ENCODE measurements around the gene SCP2.

- TF ChIP-seq CTCF (IDR thresholded peaks at IDR 0.05) (no peak), POLR2A (IDR thresholded peaks at IDR 0.05) (no peak)
Observed at GRCh38 chr1:52994656-52995055, 67.6 kb downstream of the SCP2 start.
